ENCODE measurements around the gene MARCKSL1.

MARCKSL1 gene

GRCh38 chr1:32346532-32347157 lies 10.6 kb upstream of the MARCKSL1 start:
- DNase-seq: no peak
- ChIA-PET CTCF (interaction anchor here (0.7 to 4.8 kb wide), 3 partner anchors 10 to 250 kb away, joined by 3 to 29 read pairs (median 5); partner anchors contain the start of gene MARCKSL1), POLR2A (interaction anchor here (5.2 kb wide), 1 partner anchor 10 kb away, joined by 27 read pairs; the partner anchor contains the start of gene MARCKSL1)
- H3K4me3 ChIP-seq (ENCODE audit: control insufficient read depth in 1 of 7, extremely low read depth in 1 of 7, insufficient read depth in 4 of 7, low read depth in 2 of 7, low read length in 6 of 7): no peak overlapping the region
- WGBS (ENCODE audit: insufficient coverage): 98% methylated on average over 6 of the region's 9 CpGs
- H3K4me1 ChIP-seq (ENCODE audit: control extremely low read depth in 1 of 4, control insufficient read depth in 4 of 4, insufficient read depth in 4 of 4, low read length in 3 of 4): peaks cover 7 to 42% (median 38%) of the 10 kb centered on the region in 4 experiments
- no peaks in the 10 kb centered on the region for H3K9me3 ChIP-seq (ENCODE audit: control extremely low read depth in 1 of 5, control insufficient read depth in 4 of 5, insufficient read depth in 2 of 5, low read depth in 1 of 5, low read length in 4 of 5)
- H3K27ac ChIP-seq (ENCODE audit: insufficient read depth in 1 of 2, low read depth in 1 of 2, low read length in 2 of 2, poor library complexity in 1 of 2, severe bottlenecking in 2 of 2): no peak overlapping the region
- H3K36me3 ChIP-seq (ENCODE audit: control insufficient read depth in 4 of 4, insufficient read depth in 4 of 4, low read length in 3 of 4): no peaks in the 10 kb centered on the region
- peaks cover 0 to 2% (median 0%) of the 10 kb centered on the region in 5 experiments for H3K27me3 ChIP-seq (replicated peaks in 2 of 5; ENCODE audit: control insufficient read depth in 4 of 5, insufficient read depth in 5 of 5, low read length in 4 of 5)

GRCh38 chr1:32345289-32345827 lies 9.3 kb upstream of the MARCKSL1 start:
- ChIA-PET CTCF (interaction anchor here (0.5 to 4.8 kb wide), 3 partner anchors 9 to 27 kb away, joined by 3 to 29 read pairs (median 5); partner anchors contain the start of gene MARCKSL1), POLR2A (interaction anchor here (5.2 kb wide), 1 partner anchor 9 kb away, joined by 27 read pairs; the partner anchor contains the start of gene MARCKSL1)
- 14% methylated on average over 8 of the region's 8 CpGs for WGBS (ENCODE audit: insufficient coverage)

GRCh38 chr1:32342704-32343103 lies 6.7 kb upstream of the MARCKSL1 start:
- 100% methylated on average over 4 of the region's 10 CpGs for WGBS (ENCODE audit: insufficient coverage)
- Histone ChIP-seq H3K4me3 (ENCODE audit: control insufficient read depth in 1 of 7, extremely low read depth in 1 of 7, insufficient read depth in 4 of 7, low read depth in 2 of 7, low read length in 6 of 7) (no peak overlapping the region), H3K4me1 (ENCODE audit: control extremely low read depth in 1 of 4, control insufficient read depth in 4 of 4, insufficient read depth in 4 of 4, low read length in 3 of 4) (peaks cover 0 to 40% (median 32%) of the 10 kb centered on the region in 4 experiments), H3K9me3 (ENCODE audit: control extremely low read depth in 1 of 5, control insufficient read depth in 4 of 5, insufficient read depth in 2 of 5, low read depth in 1 of 5, low read length in 4 of 5) (no peaks in the 10 kb centered on the region), H3K36me3 (ENCODE audit: control insufficient read depth in 4 of 4, insufficient read depth in 4 of 4, low read length in 3 of 4) (peaks cover 0 to 3% (median 0%) of the 10 kb centered on the region in 4 experiments), H3K27ac (ENCODE audit: insufficient read depth in 1 of 2, low read depth in 1 of 2, low read length in 2 of 2, poor library complexity in 1 of 2, severe bottlenecking in 2 of 2) (no peak overlapping the region), H3K27me3 (replicated peaks in 2 of 5; ENCODE audit: control insufficient read depth in 4 of 5, insufficient read depth in 5 of 5, low read length in 4 of 5) (peaks cover 0 to 7% (median 0%) of the 10 kb centered on the region in 5 experiments)
- POLR2A ChIA-PET: no interaction called here
- DNase-seq: no peak
- CTCF ChIA-PET: interaction anchor here (0.7 to 1.3 kb wide), 3 partner anchors 9 to 29 kb away, joined by 3 to 5 read pairs (median 4); no protein-coding TSS in a partner anchor

More at GRCh38 chr1:32345289-32345827, 9.3 kb upstream of the MARCKSL1 start:
- H3K27ac ChIP-seq (ENCODE audit: insufficient read depth in 1 of 2, low read depth in 1 of 2, low read length in 2 of 2, poor library complexity in 1 of 2, severe bottlenecking in 2 of 2): no peak overlapping the region
- no peak overlapping the region for H3K4me3 ChIP-seq (ENCODE audit: control insufficient read depth in 1 of 7, extremely low read depth in 1 of 7, insufficient read depth in 4 of 7, low read depth in 2 of 7, low read length in 6 of 7)
- peaks cover 0 to 5% (median 0%) of the 10 kb centered on the region in 5 experiments for H3K27me3 ChIP-seq (replicated peaks in 2 of 5; ENCODE audit: control insufficient read depth in 4 of 5, insufficient read depth in 5 of 5, low read length in 4 of 5)
- DNase-seq: peak; percentile 48 to 76 (median 75)
- H3K4me1 ChIP-seq (ENCODE audit: control extremely low read depth in 1 of 4, control insufficient read depth in 4 of 4, insufficient read depth in 4 of 4, low read length in 3 of 4): peaks cover 7 to 37% (median 31%) of the 10 kb centered on the region in 4 experiments
- H3K36me3 ChIP-seq (ENCODE audit: control insufficient read depth in 4 of 4, insufficient read depth in 4 of 4, low read length in 3 of 4): no peaks in the 10 kb centered on the region
- no peaks in the 10 kb centered on the region for H3K9me3 ChIP-seq (ENCODE audit: control extremely low read depth in 1 of 5, control insufficient read depth in 4 of 5, insufficient read depth in 2 of 5, low read depth in 1 of 5, low read length in 4 of 5)

GRCh38 chr1:32341971-32342370 lies 5.9 kb upstream of the MARCKSL1 start:
- WGBS (ENCODE audit: insufficient coverage): 91% methylated on average over 5 of the region's 5 CpGs

GRCh38 chr1:32341186-32341757 lies 5.2 kb upstream of the MARCKSL1 start:
- 96% methylated on average over 9 of the region's 11 CpGs for WGBS (ENCODE audit: insufficient coverage)
- H3K4me1 ChIP-seq (ENCODE audit: control extremely low read depth in 1 of 4, control insufficient read depth in 4 of 4, insufficient read depth in 4 of 4, low read length in 3 of 4): peaks cover 0 to 53% (median 47%) of the 10 kb centered on the region in 4 experiments
- H3K4me3 ChIP-seq (ENCODE audit: control insufficient read depth in 1 of 7, extremely low read depth in 1 of 7, insufficient read depth in 4 of 7, low read depth in 2 of 7, low read length in 6 of 7): no peak overlapping the region
- DNase-seq: no peak
- ChIA-PET CTCF (interaction anchor here (1.1 to 1.5 kb wide), 4 partner anchors 10 to 92 kb away, joined by 3 to 5 read pairs (median 4); no protein-coding TSS in a partner anchor), POLR2A (interaction anchor here (0.6 to 1.6 kb wide), 2 partner anchors 10 to 11 kb away, joined by 4 to 6 read pairs; no protein-coding TSS in a partner anchor)
- H3K9me3 ChIP-seq (ENCODE audit: control extremely low read depth in 1 of 5, control insufficient read depth in 4 of 5, insufficient read depth in 2 of 5, low read depth in 1 of 5, low read length in 4 of 5): no peaks in the 10 kb centered on the region
- H3K36me3 ChIP-seq (ENCODE audit: control insufficient read depth in 4 of 4, insufficient read depth in 4 of 4, low read length in 3 of 4): peaks cover 0 to 3% (median 0%) of the 10 kb centered on the region in 4 experiments
- peaks cover 0 to 9% (median 0%) of the 10 kb centered on the region in 5 experiments for H3K27me3 ChIP-seq (replicated peaks in 2 of 5; ENCODE audit: control insufficient read depth in 4 of 5, insufficient read depth in 5 of 5, low read length in 4 of 5)
- H3K27ac ChIP-seq (ENCODE audit: insufficient read depth in 1 of 2, low read depth in 1 of 2, low read length in 2 of 2, poor library complexity in 1 of 2, severe bottlenecking in 2 of 2): no peak overlapping the region

More at GRCh38 chr1:32341971-32342370, 5.9 kb upstream of the MARCKSL1 start:
- no peak overlapping the region for H3K27ac ChIP-seq (ENCODE audit: insufficient read depth in 1 of 2, low read depth in 1 of 2, low read length in 2 of 2, poor library complexity in 1 of 2, severe bottlenecking in 2 of 2)
- POLR2A ChIA-PET: interaction anchor here (1.6 kb wide), 1 partner anchor 9 kb away, joined by 4 read pairs; no protein-coding TSS in a partner anchor
- peaks cover 0 to 3% (median 0%) of the 10 kb centered on the region in 4 experiments for H3K36me3 ChIP-seq (ENCODE audit: control insufficient read depth in 4 of 4, insufficient read depth in 4 of 4, low read length in 3 of 4)
- DNase-seq: no peak
- CTCF ChIA-PET: interaction anchor here (0.7 to 1.5 kb wide), 5 partner anchors 9 to 93 kb away, joined by 3 to 5 read pairs (median 4); no protein-coding TSS in a partner anchor
- peaks cover 0 to 47% (median 40%) of the 10 kb centered on the region in 4 experiments for H3K4me1 ChIP-seq (ENCODE audit: control extremely low read depth in 1 of 4, control insufficient read depth in 4 of 4, insufficient read depth in 4 of 4, low read length in 3 of 4)
- H3K9me3 ChIP-seq (ENCODE audit: control extremely low read depth in 1 of 5, control insufficient read depth in 4 of 5, insufficient read depth in 2 of 5, low read depth in 1 of 5, low read length in 4 of 5): no peaks in the 10 kb centered on the region
- H3K4me3 ChIP-seq (ENCODE audit: control insufficient read depth in 1 of 7, extremely low read depth in 1 of 7, insufficient read depth in 4 of 7, low read depth in 2 of 7, low read length in 6 of 7): no peak overlapping the region
- H3K27me3 ChIP-seq (replicated peaks in 2 of 5; ENCODE audit: control insufficient read depth in 4 of 5, insufficient read depth in 5 of 5, low read length in 4 of 5): peaks cover 0 to 7% (median 0%) of the 10 kb centered on the region in 5 experiments

GRCh38 chr1:32339363-32339978 lies 3.4 kb upstream of the MARCKSL1 start:
- H3K27me3 ChIP-seq (replicated peaks in 2 of 5; ENCODE audit: control insufficient read depth in 4 of 5, insufficient read depth in 5 of 5, low read length in 4 of 5): peaks cover 0 to 7% (median 0%) of the 10 kb centered on the region in 5 experiments
- ChIA-PET CTCF (interaction anchor here (0.8 kb wide), 1 partner anchor 16 kb away, joined by 3 read pairs; no protein-coding TSS in a partner anchor), POLR2A (interaction anchor here (1.0 kb wide), 1 partner anchor 55 kb away, joined by 3 read pairs; the partner anchor contains the start of gene BSDC1)
- peaks cover 0 to 3% (median 0%) of the 10 kb centered on the region in 4 experiments for H3K36me3 ChIP-seq (ENCODE audit: control insufficient read depth in 4 of 4, insufficient read depth in 4 of 4, low read length in 3 of 4)
- peaks cover 0 to 49% (median 46%) of the 10 kb centered on the region in 4 experiments for H3K4me1 ChIP-seq (ENCODE audit: control extremely low read depth in 1 of 4, control insufficient read depth in 4 of 4, insufficient read depth in 4 of 4, low read length in 3 of 4)
- H3K27ac ChIP-seq (ENCODE audit: insufficient read depth in 1 of 2, low read depth in 1 of 2, low read length in 2 of 2, poor library complexity in 1 of 2, severe bottlenecking in 2 of 2): no peak overlapping the region
- H3K9me3 ChIP-seq (ENCODE audit: control extremely low read depth in 1 of 5, control insufficient read depth in 4 of 5, insufficient read depth in 2 of 5, low read depth in 1 of 5, low read length in 4 of 5): no peaks in the 10 kb centered on the region
- H3K4me3 ChIP-seq (ENCODE audit: control insufficient read depth in 1 of 7, extremely low read depth in 1 of 7, insufficient read depth in 4 of 7, low read depth in 2 of 7, low read length in 6 of 7): no peak overlapping the region
- WGBS (ENCODE audit: insufficient coverage): 64% methylated on average over 3 of the region's 5 CpGs
- peak; percentile 54 to 90 (median 89) for DNase-seq

All from common myeloid progenitor, CD34-positive (primary cell).